C4-2B (cell line): ENCODE measurements around the gene SPNS1.

Experiments used
- CTCF ChIP-seq: fragments of 450-650 bp; conservative IDR thresholded peaks from 2 replicates; pipeline ENCODE4 v1.5.1; 2017; ENCODE audit warnings: mild to moderate bottlenecking
- ZFX ChIP-seq: fragments of 450-650 bp; IDR thresholded peaks from 2 replicates; pipeline ENCODE4 v1.6.1; 2017

GRCh38 chr16:28931801-28932225 lies 42.8 kb upstream of the SPNS1 start, which contains the start of gene CD19:
- TF ChIP-seq CTCF (no peak), ZFX (no peak)
